Urinary bladder (tissue), 4 donors: ENCODE data around the gene TTC34. TPM values are rescaled to one million over a fixed set of nuclear protein-coding genes. Genes with fewer than 3 reads are reported as not detected.
A peak's percentile ranks its signal among the peaks of the same experiment; 100 is the strongest.

Experiments
- DNase-seq: peaks from one replicate; pipeline ENCODE4 v3.0.0-alpha.2; 2015; ENCODE audit errors: extremely low spot score
- H3K27ac ChIP-seq: one replicate; pipeline ENCODE4 v1.5.1; 2013; ENCODE audit warnings: low read depth, mild to moderate bottlenecking, moderate library complexity
- H3K36me3 ChIP-seq: one replicate; pipeline ENCODE4 v1.6.1; 2013; ENCODE audit warnings: mild to moderate bottlenecking, moderate library complexity; ENCODE audit not compliant: insufficient read depth
- H3K4me1 ChIP-seq: one replicate; pipeline ENCODE4 v1.6.1; 2013; ENCODE audit warnings: mild to moderate bottlenecking, moderate library complexity; ENCODE audit not compliant: insufficient read depth
- H3K4me3 ChIP-seq: one replicate; pipeline ENCODE4 v1.5.1; 2013; ENCODE audit warnings: low read depth, low read length
- WGBS: extraction: QIAGEN DNeasy Blood & Tissue Kit; methylation state at CpG from one replicate; pipeline ENCODE4 v1.1.7; 2013; 5-methylcytosine and 5-hydroxymethylcytosine counted together
- polyA plus RNA-seq: library from polyadenylated mRNA; stranded (reverse); fragments of 200-250 nt; gene quantifications from one replicate; pipeline ENCODE4 v1.2.3, GENCODE V29; 2013
- total RNA-seq: library from RNA; depleted of rRNA; stranded (reverse); fragments of >200 nt; gene quantifications from one replicate; pipeline ENCODE4 v1.2.3, GENCODE V29; 2014
- donor health status: healthy with polysubstance abuse.
- donor health status: healthy.

TTC34 gene
- total and polyA plus RNA-seq, 2 donors = 0.16 to 0.32 TPM

- H3K27ac ChIP-seq = peak overlapping the region; percentile 65
- DNase-seq = peak; percentile 84
- peaks cover 2% of the 10 kb centered on the region for H3K4me1 ChIP-seq
- WGBS = under 1% methylated on average over 84 of the region's 84 CpGs
- no peaks in the 10 kb centered on the region for H3K36me3 ChIP-seq
- H3K4me3 ChIP-seq = peak overlapping the region; percentile 87
Measured at GRCh38 chr1:2642560-2643413, 158.7 kb downstream of the TTC34 start.

- Histone ChIP-seq H3K27ac (no peak overlapping the region), H3K4me1 (peaks cover 2% of the 10 kb centered on the region), H3K4me3 (peak overlapping the region; percentile 87), H3K36me3 (no peaks in the 10 kb centered on the region)
- 29% methylated on average over 11 of the region's 11 CpGs for WGBS
- no peak for DNase-seq
Measured at GRCh38 chr1:2642131-2642559, 159.3 kb downstream of the TTC34 start.

GRCh38 chr1:2641381-2642130, 159.9 kb downstream of the TTC34 start:
- no peak for DNase-seq
- H3K36me3 ChIP-seq = no peaks in the 10 kb centered on the region
- 87% methylated on average over 34 of the region's 34 CpGs for WGBS
- H3K4me1 ChIP-seq = peaks cover 2% of the 10 kb centered on the region
- H3K4me3 ChIP-seq = no peak overlapping the region
- H3K27ac ChIP-seq = no peak overlapping the region

- H3K27ac ChIP-seq = no peak overlapping the region
- H3K36me3 ChIP-seq = no peaks in the 10 kb centered on the region
- peaks cover 2% of the 10 kb centered on the region for H3K4me1 ChIP-seq
- H3K4me3 ChIP-seq = no peak overlapping the region
- DNase-seq = no peak
- 81% methylated on average over 3 of the region's 3 CpGs for WGBS
Measured at GRCh38 chr1:2640626-2641025, 160.9 kb downstream of the TTC34 start.

- Histone ChIP-seq H3K36me3 (no peaks in the 10 kb centered on the region), H3K4me3 (no peak overlapping the region), H3K27ac (no peak overlapping the region), H3K4me1 (peaks cover 2% of the 10 kb centered on the region)
- WGBS = 75% methylated on average over 26 of the region's 26 CpGs
- no peak for DNase-seq
Measured at GRCh38 chr1:2639607-2640521, 161.6 kb downstream of the TTC34 start.

GRCh38 chr1:2639203-2639602, 162.3 kb downstream of the TTC34 start:
- H3K4me3 ChIP-seq = no peak overlapping the region
- no peak for DNase-seq
- WGBS = 56% methylated on average over 11 of the region's 11 CpGs
- H3K27ac ChIP-seq = no peak overlapping the region
- H3K4me1 ChIP-seq = peaks cover 2% of the 10 kb centered on the region
- H3K36me3 ChIP-seq = no peaks in the 10 kb centered on the region

GRCh38 chr1:2638466-2639115, 162.9 kb downstream of the TTC34 start:
- DNase-seq = no peak
- Histone ChIP-seq H3K27ac (no peak overlapping the region), H3K36me3 (no peaks in the 10 kb centered on the region), H3K4me3 (no peak overlapping the region), H3K4me1 (peaks cover 2% of the 10 kb centered on the region)
- WGBS = 74% methylated on average over 16 of the region's 16 CpGs

- WGBS = 71% methylated on average over 10 of the region's 10 CpGs
- no peak for DNase-seq
- H3K4me1 ChIP-seq = peaks cover 2% of the 10 kb centered on the region
- no peak overlapping the region for H3K27ac ChIP-seq
- no peaks in the 10 kb centered on the region for H3K36me3 ChIP-seq
- no peak overlapping the region for H3K4me3 ChIP-seq
Measured at GRCh38 chr1:2637442-2638145, 163.9 kb downstream of the TTC34 start.

- no peak for DNase-seq
- Histone ChIP-seq H3K4me3 (no peak overlapping the region), H3K4me1 (no peaks in the 10 kb centered on the region), H3K36me3 (no peaks in the 10 kb centered on the region), H3K27ac (no peak overlapping the region)
- WGBS = 75% methylated on average over 7 of the region's 7 CpGs
Measured at GRCh38 chr1:2636733-2637132, 164.8 kb downstream of the TTC34 start.

GRCh38 chr1:2635361-2636010, 166.0 kb downstream of the TTC34 start:
- Histone ChIP-seq H3K27ac (no peak overlapping the region), H3K4me3 (no peak overlapping the region), H3K36me3 (no peaks in the 10 kb centered on the region), H3K4me1 (no peaks in the 10 kb centered on the region)
- no peak for DNase-seq
- 80% methylated on average over 10 of the region's 10 CpGs for WGBS

GRCh38 chr1:2633936-2634491, 167.5 kb downstream of the TTC34 start:
- no peak overlapping the region for H3K27ac ChIP-seq
- DNase-seq = no peak
- no peaks in the 10 kb centered on the region for H3K36me3 ChIP-seq
- no peak overlapping the region for H3K4me3 ChIP-seq
- no peaks in the 10 kb centered on the region for H3K4me1 ChIP-seq
- 45% methylated on average over 8 of the region's 8 CpGs for WGBS
